ENCODE data around the gene UBQLN3.

- no peak for TF ChIP-seq POLR2A (IDR thresholded peaks at IDR 0.05; ENCODE audit: low read depth, low read length)
- no peak for TF ChIP-seq CTCF (conservative IDR thresholded peaks at IDR 0.05; ENCODE audit: low read depth, low read length)
- TF ChIP-seq FOS (IDR thresholded peaks at IDR 0.05; ENCODE audit: low read depth, low read length) = no peak
- no peak for TF ChIP-seq RAD21 (IDR thresholded peaks at IDR 0.05; ENCODE audit: low read length)
- TF ChIP-seq ELK1 (IDR thresholded peaks at IDR 0.05; ENCODE audit: borderline replicate concordance, low read depth, low read length) = no peak
- no peak for TF ChIP-seq NFE2L2 (IDR thresholded peaks at IDR 0.05; ENCODE audit: low read depth, low read length)
- TF ChIP-seq BHLHE40 (IDR thresholded peaks at IDR 0.05; ENCODE audit: low read depth, low read length) = no peak
- TF ChIP-seq RFX5 (IDR thresholded peaks at IDR 0.05; ENCODE audit: low read depth, low read length) = no peak
Measured at GRCh38 chr11:5499671-5500070, 10.1 kb downstream of the UBQLN3 start.
